Measurements from ENCODE around the gene SERTM1.

DNA sequence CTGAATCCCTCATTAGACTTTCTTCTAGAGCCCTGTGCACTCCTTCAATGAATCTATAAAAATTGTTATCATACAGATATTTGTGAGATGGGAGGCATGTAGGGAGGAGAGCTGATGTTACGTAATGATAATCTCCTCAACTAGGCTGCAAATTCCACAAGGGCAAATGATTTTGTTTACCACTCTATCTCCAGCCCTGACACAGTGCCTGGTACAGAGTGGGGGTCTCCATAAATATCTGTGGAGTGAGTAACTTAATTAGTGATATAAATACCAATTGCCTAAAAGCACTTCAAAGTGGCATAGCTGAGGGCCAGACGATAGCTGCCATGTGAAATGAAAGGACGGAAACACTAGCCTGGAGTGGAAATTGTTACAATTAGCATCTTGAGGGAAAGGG lies 54.2 kb downstream of the SERTM1 start:
- TF ChIP-seq ZNF384 (IDR thresholded peaks at IDR 0.05; ENCODE audit: borderline replicate concordance, low read depth, low read length) (no peak), EGR1 (IDR thresholded peaks at IDR 0.05; ENCODE audit: borderline replicate concordance in 1 of 2, low read depth in 2 of 2, low read length in 2 of 2) (no peak), STAT1 (conservative IDR thresholded peaks at IDR 0.05) (no peak), SMC3 (IDR thresholded peaks at IDR 0.05; ENCODE audit: borderline replicate concordance, low read length) (no peak), TCF12 (IDR thresholded peaks at IDR 0.05; ENCODE audit: low read depth, low read length) (no peak), CBX3 (IDR thresholded peaks at IDR 0.05; ENCODE audit: borderline replicate concordance, low read depth) (no peak), POLR2A (IDR thresholded peaks at IDR 0.05; ENCODE audit: low read depth, low read length) (no peak), MYC (IDR thresholded peaks at IDR 0.05; ENCODE audit: insufficient read depth, insufficient read length, insufficient replicate concordance, low read length, severe bottlenecking) (no peak), POLR2AphosphoS5 (IDR thresholded peaks at IDR 0.05; ENCODE audit: low read length) (no peak), EP300 (IDR thresholded peaks at IDR 0.05; ENCODE audit: borderline replicate concordance in 1 of 2, control insufficient read depth in 1 of 2, low read depth in 2 of 2, low read length in 2 of 2) (no peak)
- TF ChIP-seq, protein P1, sequence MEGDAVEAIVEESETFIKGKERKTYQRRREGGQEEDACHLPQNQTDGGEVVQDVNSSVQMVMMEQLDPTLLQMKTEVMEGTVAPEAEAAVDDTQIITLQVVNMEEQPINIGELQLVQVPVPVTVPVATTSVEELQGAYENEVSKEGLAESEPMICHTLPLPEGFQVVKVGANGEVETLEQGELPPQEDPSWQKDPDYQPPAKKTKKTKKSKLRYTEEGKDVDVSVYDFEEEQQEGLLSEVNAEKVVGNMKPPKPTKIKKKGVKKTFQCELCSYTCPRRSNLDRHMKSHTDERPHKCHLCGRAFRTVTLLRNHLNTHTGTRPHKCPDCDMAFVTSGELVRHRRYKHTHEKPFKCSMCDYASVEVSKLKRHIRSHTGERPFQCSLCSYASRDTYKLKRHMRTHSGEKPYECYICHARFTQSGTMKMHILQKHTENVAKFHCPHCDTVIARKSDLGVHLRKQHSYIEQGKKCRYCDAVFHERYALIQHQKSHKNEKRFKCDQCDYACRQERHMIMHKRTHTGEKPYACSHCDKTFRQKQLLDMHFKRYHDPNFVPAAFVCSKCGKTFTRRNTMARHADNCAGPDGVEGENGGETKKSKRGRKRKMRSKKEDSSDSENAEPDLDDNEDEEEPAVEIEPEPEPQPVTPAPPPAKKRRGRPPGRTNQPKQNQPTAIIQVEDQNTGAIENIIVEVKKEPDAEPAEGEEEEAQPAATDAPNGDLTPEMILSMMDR (IDR thresholded peaks at IDR 0.05 in 2 of 3, conservative IDR thresholded peaks at IDR 0.05 in 1 of 3; ENCODE audit: control insufficient read depth in 2 of 3, extremely low read depth in 1 of 3, insufficient read depth in 1 of 3, low read depth in 3 of 3, low read length in 3 of 3): no peak
- TF ChIP-seq, protein P2, sequence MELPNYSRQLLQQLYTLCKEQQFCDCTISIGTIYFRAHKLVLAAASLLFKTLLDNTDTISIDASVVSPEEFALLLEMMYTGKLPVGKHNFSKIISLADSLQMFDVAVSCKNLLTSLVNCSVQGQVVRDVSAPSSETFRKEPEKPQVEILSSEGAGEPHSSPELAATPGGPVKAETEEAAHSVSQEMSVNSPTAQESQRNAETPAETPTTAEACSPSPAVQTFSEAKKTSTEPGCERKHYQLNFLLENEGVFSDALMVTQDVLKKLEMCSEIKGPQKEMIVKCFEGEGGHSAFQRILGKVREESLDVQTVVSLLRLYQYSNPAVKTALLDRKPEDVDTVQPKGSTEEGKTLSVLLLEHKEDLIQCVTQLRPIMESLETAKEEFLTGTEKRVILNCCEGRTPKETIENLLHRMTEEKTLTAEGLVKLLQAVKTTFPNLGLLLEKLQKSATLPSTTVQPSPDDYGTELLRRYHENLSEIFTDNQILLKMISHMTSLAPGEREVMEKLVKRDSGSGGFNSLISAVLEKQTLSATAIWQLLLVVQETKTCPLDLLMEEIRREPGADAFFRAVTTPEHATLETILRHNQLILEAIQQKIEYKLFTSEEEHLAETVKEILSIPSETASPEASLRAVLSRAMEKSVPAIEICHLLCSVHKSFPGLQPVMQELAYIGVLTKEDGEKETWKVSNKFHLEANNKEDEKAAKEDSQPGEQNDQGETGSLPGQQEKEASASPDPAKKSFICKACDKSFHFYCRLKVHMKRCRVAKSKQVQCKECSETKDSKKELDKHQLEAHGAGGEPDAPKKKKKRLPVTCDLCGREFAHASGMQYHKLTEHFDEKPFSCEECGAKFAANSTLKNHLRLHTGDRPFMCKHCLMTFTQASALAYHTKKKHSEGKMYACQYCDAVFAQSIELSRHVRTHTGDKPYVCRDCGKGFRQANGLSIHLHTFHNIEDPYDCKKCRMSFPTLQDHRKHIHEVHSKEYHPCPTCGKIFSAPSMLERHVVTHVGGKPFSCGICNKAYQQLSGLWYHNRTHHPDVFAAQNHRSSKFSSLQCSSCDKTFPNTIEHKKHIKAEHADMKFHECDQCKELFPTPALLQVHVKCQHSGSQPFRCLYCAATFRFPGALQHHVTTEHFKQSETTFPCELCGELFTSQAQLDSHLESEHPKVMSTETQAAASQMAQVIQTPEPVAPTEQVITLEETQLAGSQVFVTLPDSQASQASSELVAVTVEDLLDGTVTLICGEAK (IDR thresholded peaks at IDR 0.05; ENCODE audit: borderline replicate concordance): no peak
- TF ChIP-seq, protein P3, sequence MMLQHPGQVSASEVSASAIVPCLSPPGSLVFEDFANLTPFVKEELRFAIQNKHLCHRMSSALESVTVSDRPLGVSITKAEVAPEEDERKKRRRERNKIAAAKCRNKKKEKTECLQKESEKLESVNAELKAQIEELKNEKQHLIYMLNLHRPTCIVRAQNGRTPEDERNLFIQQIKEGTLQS (IDR thresholded peaks at IDR 0.05; ENCODE audit: borderline replicate concordance, extremely low read depth, low read depth, low read length): no peak

All from GM12878 (cell line).